B cell (primary cell): Measurements from ENCODE around the gene UHRF1. TPM values are rescaled to one million over a fixed set of nuclear protein-coding genes. Genes with fewer than 3 reads are reported as not detected.

Experiments
- ATAC-seq: fragments of 200-7000 bp; cut with Tn5 transposase; one replicate; pipeline ENCODE4 v1.10.0; 2021; ENCODE audit warnings: low read depth, mild to moderate bottlenecking, moderate number of reproducible peaks, moderate library complexity
- CTCF ChIA-PET: fragments of 350-600 bp; sonication (Branson Sonifier 250); formaldehyde crosslinking; loops from one replicate; lab custom pipeline; 2021; ENCODE audit warnings: antibody characterized with exemption, inconsistent platforms; lab: Charles Lee
- POLR2A ChIA-PET: fragments of 350-600 bp; sonication (Branson Sonifier 250); formaldehyde crosslinking; loops from one replicate; lab custom pipeline; 2021; ENCODE audit warnings: antibody characterized with exemption; lab: Charles Lee
- DNase-seq: peaks from one replicate; pipeline ENCODE4 v3.0.0; 2013
- H2AFZ ChIP-seq: 2 replicates; pipeline ENCODE4 v1.6.1; 2012; ENCODE audit warnings: mild to moderate bottlenecking, low read depth, low read length; ENCODE audit not compliant: insufficient read depth, poor library complexity, severe bottlenecking
- H3K27ac ChIP-seq, 2 donors: 1 replicate in 1 of 2; 2 replicates in 1 of 2; pipeline ENCODE4 v1.5.1; 2012 to 2013; ENCODE audit warnings: low read length in 2 of 2, mild to moderate bottlenecking in 2 of 2, moderate library complexity in 1 of 2
- H3K27me3 ChIP-seq, 4 experiments: fragments of 200-600 bp in 1 of 4; sonication (generic) in 1 of 4; replicated peaks in 1 of 4; 1 replicate in 2 of 4; 2 replicates in 2 of 4; pipeline versions ENCODE4 v1.6.1 to v1.7.0; 2013 to 2016; ENCODE audit warnings: low read length in 3 of 4, mild to moderate bottlenecking in 2 of 4, mixed read lengths in 1 of 4, moderate library complexity in 1 of 4; ENCODE audit not compliant: insufficient read depth in 4 of 4, control insufficient read depth in 3 of 4; ENCODE audit errors: control extremely low read depth in 1 of 4
- H3K36me3 ChIP-seq, 2 experiments: replicated peaks in 1 of 2; 1 replicate in 1 of 2; 2 replicates in 1 of 2; pipeline versions ENCODE4 v1.6.1 to v1.7.1; 2013; ENCODE audit warnings: low read length in 1 of 2; ENCODE audit not compliant: insufficient read depth in 2 of 2, control insufficient read depth in 1 of 2; ENCODE audit errors: control extremely low read depth in 1 of 2, extremely low read depth in 1 of 2
- H3K4me1 ChIP-seq, 2 donors: fragments of 200-600 bp in 1 of 2; sonication (generic) in 1 of 2; 1 replicate in 1 of 2; 2 replicates in 1 of 2; pipeline versions ENCODE4 v1.5.1 to v1.6.1; 2013 to 2017; ENCODE audit warnings: low read length in 2 of 2; ENCODE audit not compliant: control insufficient read depth in 2 of 2, insufficient read depth in 2 of 2
- H3K4me2 ChIP-seq: replicated peaks from 2 replicates; pipeline ENCODE3; 2012; ENCODE audit warnings: mild to moderate bottlenecking, low read depth, low read length; ENCODE audit not compliant: poor library complexity, severe bottlenecking
- H3K4me3 ChIP-seq, 5 experiments: fragments of 200-600 bp in 1 of 5; sonication (generic) in 1 of 5; 1 replicate in 3 of 5; 2 replicates in 2 of 5; pipeline versions ENCODE4 v1.5.1 to v1.7.0; 2011 to 2016; ENCODE audit warnings: low read length in 4 of 5, mild to moderate bottlenecking in 4 of 5, low read depth in 2 of 5, control low read depth in 1 of 5, moderate library complexity in 1 of 5; ENCODE audit not compliant: insufficient read depth in 1 of 5; ENCODE audit errors: control extremely low read depth in 1 of 5, extremely low read depth in 1 of 5
- H3K79me2 ChIP-seq: fragments of 200-600 bp; sonication (generic); one replicate; pipeline ENCODE4 v1.6.0; 2016; ENCODE audit warnings: low read length; ENCODE audit not compliant: control insufficient read depth, insufficient read depth
- H3K9ac ChIP-seq: fragments of 200-600 bp; sonication (generic); 2 replicates; pipeline ENCODE4 v1.6.1; 2017; ENCODE audit warnings: mild to moderate bottlenecking, low read length, moderate library complexity
- H3K9me3 ChIP-seq, 3 donors: one replicate each; pipeline versions ENCODE4 v1.6.1 to v1.7.1; 2013; ENCODE audit warnings: low read length in 2 of 3; ENCODE audit not compliant: control insufficient read depth in 2 of 3, insufficient read depth in 1 of 3; ENCODE audit errors: control extremely low read depth in 1 of 3
- H4K20me1 ChIP-seq: 2 replicates; pipeline ENCODE4 v1.6.0; 2012; ENCODE audit warnings: mild to moderate bottlenecking, low read length; ENCODE audit not compliant: insufficient read depth, control insufficient read depth, poor library complexity, severe bottlenecking
- H3K27ac Mint-ChIP-seq: one replicate; pipeline ENCODE4 v1.8.0; 2021; ENCODE audit warnings: mixed read lengths
- H3K27me3 Mint-ChIP-seq: one replicate; pipeline ENCODE4 v1.8.0; 2021; ENCODE audit warnings: mixed read lengths
- H3K4me1 Mint-ChIP-seq: one replicate; pipeline ENCODE4 v1.8.0; 2021; ENCODE audit warnings: mixed read lengths
- H3K4me3 Mint-ChIP-seq: one replicate; pipeline ENCODE4 v1.8.0; 2021; ENCODE audit warnings: mixed read lengths
- H3K9me3 Mint-ChIP-seq: one replicate; pipeline ENCODE4 v1.8.0; 2022; ENCODE audit warnings: mixed read lengths; ENCODE audit not compliant: insufficient read depth
- CTCF ChIP-seq: fragments of 200-600 bp; IDR thresholded peaks from one replicate; pipeline ENCODE4 v1.8.0; 2022; ENCODE audit warnings: antibody characterized with exemption, mild to moderate bottlenecking
- EZH2 ChIP-seq: IDR thresholded peaks from 2 replicates; pipeline ENCODE4 v1.6.1; 2012; ENCODE audit warnings: borderline replicate concordance, low read depth, mild to moderate bottlenecking, moderate library complexity, low read length; ENCODE audit not compliant: insufficient read depth, poor library complexity, severe bottlenecking
- WGBS: methylation state at CpG from one replicate; pipeline ENCODE4 v1.1.5; 2013; ENCODE audit warnings: missing lambda C conversion rate; ENCODE audit not compliant: insufficient coverage; 5-methylcytosine and 5-hydroxymethylcytosine counted together
- intact Hi-C: fragments of 100-400 bp; cut with micrococcal nuclease; formaldehyde crosslinking; loops from one replicate; pipeline ENCODE4 v1.10.0; 2022
- polyA plus RNA-seq: library from polyadenylated mRNA; depleted of rRNA; stranded (reverse); fragments of >200 nt; gene quantifications from 2 replicates; pipeline ENCODE4 v1.2.3, GENCODE V29; 2012
- total RNA-seq, 2 donors: library from RNA; stranded (reverse); fragments of 120-200 nt in 1 of 2; gene quantifications; 1 replicate in 1 of 2; 2 replicates in 1 of 2; pipeline versions ENCODE4 v1.2.3 to v1.2.4, GENCODE V29; 2013 to 2022

UHRF1 gene
- total and polyA plus RNA-seq, 2 donors (not counting 1 experiment from before 2014, with no cell fraction given) = 0.32 to 0.55 TPM

DNA sequence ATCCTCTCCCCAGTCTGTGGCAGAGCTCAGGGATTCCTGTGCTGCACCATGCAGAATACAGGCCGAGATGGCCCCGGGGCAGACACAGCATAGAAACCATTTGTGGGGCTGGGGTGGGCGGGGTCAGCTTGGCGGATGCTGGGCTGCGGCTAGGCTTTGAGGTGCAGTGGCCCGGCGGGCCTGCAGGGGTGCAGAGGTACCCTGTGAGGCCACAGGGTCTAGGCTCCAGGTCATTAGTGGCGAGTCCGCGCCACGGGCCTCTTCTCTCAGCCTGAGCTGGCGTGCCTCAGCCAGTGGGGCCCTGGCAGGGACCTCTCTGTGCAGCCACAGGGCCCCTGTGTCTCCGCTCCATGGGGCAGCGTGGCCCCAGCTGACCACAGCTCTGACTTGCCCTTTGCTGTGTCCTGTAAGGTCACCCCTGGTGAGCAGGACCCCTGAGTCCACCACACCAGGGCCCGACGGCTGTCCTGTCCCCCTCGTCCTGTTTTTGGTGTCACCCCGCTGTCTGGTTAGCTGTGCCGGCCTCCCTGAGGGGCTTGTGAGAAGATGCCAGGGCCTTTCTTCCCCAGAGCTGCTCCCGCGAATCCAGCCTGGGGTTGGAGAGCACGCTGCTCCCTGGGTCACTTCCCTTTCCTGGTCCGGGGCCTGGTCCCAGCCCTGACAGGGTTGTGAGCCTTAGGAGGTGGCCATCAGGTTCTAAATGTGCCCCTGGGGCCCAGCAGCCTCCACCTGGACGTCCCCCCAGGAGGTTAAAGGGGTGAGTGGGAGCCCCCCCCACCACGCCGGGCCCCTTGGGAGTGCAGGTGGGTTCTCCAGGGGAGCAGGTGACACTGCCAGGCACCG lies 71.8 kb downstream of the UHRF1 start:
- H3K27ac ChIP-seq = peak overlapping the region in 1 of 2 donors; percentile 12
- Mint-ChIP-seq H3K4me1 (peaks cover 52% of the 10 kb centered on the region), H3K4me3 (peak overlapping the region; percentile 44), H3K9me3 (no peaks in the 10 kb centered on the region), H3K27ac (no peak overlapping the region), H3K27me3 (no peaks in the 10 kb centered on the region)
- H3K9ac ChIP-seq = no peak overlapping the region
- H2AFZ ChIP-seq = no peak overlapping the region
- DNase-seq (no peak), ATAC-seq (no peak)
- intact Hi-C loops = loop anchor here (5.0 kb wide), 1 partner anchor 54 kb away; no protein-coding TSS in a partner anchor
- POLR2A ChIA-PET = interaction anchor here (0.6 to 0.7 kb wide), 2 partner anchors 94 to 120 kb away, joined by 4 to 6 read pairs; no protein-coding TSS in a partner anchor
- peaks cover 94% of the 10 kb centered on the region for H3K79me2 ChIP-seq
- H3K4me2 ChIP-seq = peak overlapping the region; percentile 51
- CTCF ChIA-PET = no interaction called here
- no peaks in the 10 kb centered on the region for H3K9me3 ChIP-seq
- peaks cover 34 to 45% of the 10 kb centered on the region in 2 donors for H3K4me1 ChIP-seq
- H3K27me3 ChIP-seq = no peaks in the 10 kb centered on the region
- no peak for TF ChIP-seq CTCF
- peaks cover 95% of the 10 kb centered on the region for H4K20me1 ChIP-seq
- 64% methylated on average over 26 of the region's 27 CpGs for WGBS
- H3K36me3 ChIP-seq = peaks cover 0 to 3% of the 10 kb centered on the region in 2 experiments
- no peak overlapping the region for H3K4me3 ChIP-seq

DNA sequence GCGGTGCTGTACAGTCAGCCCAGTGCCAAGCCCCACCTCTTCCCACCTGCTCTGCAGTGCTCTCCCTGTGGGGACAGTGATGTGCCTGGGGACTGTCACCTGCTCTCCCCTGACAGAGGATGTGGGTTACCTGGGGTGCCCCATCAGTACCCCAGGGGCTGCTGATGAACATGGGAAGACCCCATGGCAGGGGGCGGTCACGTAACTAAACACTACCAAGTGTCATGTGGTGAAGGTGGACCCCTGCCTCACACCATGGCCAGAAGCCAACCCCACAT lies 72.3 kb downstream of the UHRF1 start:
- H3K9ac ChIP-seq = no peak overlapping the region
- ChIA-PET POLR2A (interaction anchor here (0.7 kb wide), 1 partner anchor 96 kb away, joined by 4 read pairs; no protein-coding TSS in a partner anchor), CTCF (no interaction called here)
- TF ChIP-seq EZH2 (no peak), CTCF (no peak)
- peak overlapping the region in 1 of 2 donors; percentile 12 for H3K27ac ChIP-seq
- H3K36me3 ChIP-seq = peaks cover 0 to 2% of the 10 kb centered on the region in 2 experiments
- no peak overlapping the region for H3K4me3 ChIP-seq
- H3K27me3 ChIP-seq = no peaks in the 10 kb centered on the region
- Mint-ChIP-seq H3K27ac (peak overlapping the region; percentile 67), H3K9me3 (no peaks in the 10 kb centered on the region), H3K4me1 (peaks cover 46% of the 10 kb centered on the region), H3K4me3 (peak overlapping the region; percentile 59), H3K27me3 (no peaks in the 10 kb centered on the region)
- H3K4me2 ChIP-seq = peak overlapping the region; percentile 51
- intact Hi-C loops = loop anchor here (5.0 kb wide), 1 partner anchor 54 kb away; no protein-coding TSS in a partner anchor
- H4K20me1 ChIP-seq = peaks cover 95% of the 10 kb centered on the region
- no peak overlapping the region for H2AFZ ChIP-seq
- H3K9me3 ChIP-seq = no peaks in the 10 kb centered on the region
- ATAC-seq (peak; percentile 60), DNase-seq (peak; percentile 58)
- H3K4me1 ChIP-seq = peaks cover 29 to 40% of the 10 kb centered on the region in 2 donors
- 43% methylated on average over 1 of the region's 3 CpGs for WGBS
- H3K79me2 ChIP-seq = peaks cover 94% of the 10 kb centered on the region
